NCI-H748 (cell line): ENCODE measurements around the gene NGEF.
"Not testable (repeated sequence)": the region's sequence is repeated elsewhere in the genome, so short reads cannot be mapped to it uniquely, and the experiment has no call there.

Experiments used
- DNase-seq: peaks from one replicate; lab custom pipeline; 2025; ENCODE audit not compliant: unreplicated experiment; lab: John Stamatoyannopoulos, UW

NGEF gene

GRCh38 chr2:233023761-233024410 is 10.8 kb upstream of the NGEF start:
- no peak for DNase-seq

- no peak for DNase-seq
Observed at GRCh38 chr2:233023007-233023760, 10.1 kb upstream of the NGEF start.

DNA sequence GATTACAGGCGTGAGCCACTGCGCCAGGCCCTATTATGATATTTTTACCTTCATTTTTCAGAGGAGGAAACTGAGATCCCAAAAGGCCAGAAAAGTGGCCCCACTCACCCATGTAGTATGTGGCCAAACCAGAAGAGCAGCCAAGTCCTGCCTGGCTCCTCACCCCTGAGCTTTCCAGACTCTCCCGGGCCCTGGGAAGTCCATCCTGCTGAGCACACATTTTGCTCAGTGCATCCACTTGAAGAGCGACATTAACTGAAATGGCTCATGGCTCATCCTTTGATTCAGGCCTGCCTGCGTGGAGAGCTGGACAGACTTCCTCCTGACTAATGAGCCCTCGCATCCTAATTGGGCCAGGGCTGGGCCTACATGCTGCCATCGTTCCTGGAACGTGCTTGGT is 9.5 kb upstream of the NGEF start:
- no peak for DNase-seq

- DNase-seq = no peak
Observed at GRCh38 chr2:233021771-233022170, 8.7 kb upstream of the NGEF start.

DNA sequence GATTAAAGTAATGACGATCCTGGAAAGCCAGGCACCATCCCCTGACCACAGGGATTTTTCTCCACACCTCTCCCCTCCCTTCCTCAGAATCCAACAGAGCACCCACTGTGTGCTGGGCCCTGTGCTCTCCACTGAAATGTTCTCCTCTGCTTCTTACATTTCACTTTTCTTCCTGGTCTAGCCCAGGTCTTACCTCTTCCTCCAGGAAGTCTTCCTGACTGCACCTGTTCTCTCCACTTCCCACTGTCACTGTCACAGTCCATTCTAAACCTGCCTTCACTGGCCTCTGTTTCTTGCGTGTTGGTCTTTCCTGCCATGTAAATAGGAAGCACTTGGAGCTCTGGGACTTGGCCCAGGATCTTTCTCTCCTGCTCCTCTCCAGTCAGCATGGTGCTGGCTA is 7.4 kb upstream of the NGEF start:
- DNase-seq = no peak

GRCh38 chr2:233019610-233020009 is 6.6 kb upstream of the NGEF start:
- not testable (repeated sequence) for DNase-seq

DNA sequence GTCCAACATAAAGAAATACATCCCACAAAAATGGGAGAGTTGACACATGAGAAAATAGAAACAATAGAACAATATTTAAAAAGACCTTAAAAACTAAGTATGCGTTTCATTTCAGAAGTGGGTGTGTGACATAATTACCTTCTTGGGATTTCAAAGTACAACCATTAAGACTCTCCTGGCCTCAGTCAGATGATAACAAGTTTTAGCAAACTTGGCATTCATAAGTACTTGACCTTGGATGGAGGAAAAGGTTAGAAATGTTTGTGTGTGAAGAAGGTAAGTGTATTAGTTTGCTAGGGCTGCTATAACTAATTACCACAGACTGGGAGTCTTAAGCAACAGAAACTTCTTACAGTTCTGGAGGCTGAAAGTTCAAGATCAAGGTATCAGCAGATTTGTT is 4.9 kb upstream of the NGEF start:
- no peak for DNase-seq

DNA sequence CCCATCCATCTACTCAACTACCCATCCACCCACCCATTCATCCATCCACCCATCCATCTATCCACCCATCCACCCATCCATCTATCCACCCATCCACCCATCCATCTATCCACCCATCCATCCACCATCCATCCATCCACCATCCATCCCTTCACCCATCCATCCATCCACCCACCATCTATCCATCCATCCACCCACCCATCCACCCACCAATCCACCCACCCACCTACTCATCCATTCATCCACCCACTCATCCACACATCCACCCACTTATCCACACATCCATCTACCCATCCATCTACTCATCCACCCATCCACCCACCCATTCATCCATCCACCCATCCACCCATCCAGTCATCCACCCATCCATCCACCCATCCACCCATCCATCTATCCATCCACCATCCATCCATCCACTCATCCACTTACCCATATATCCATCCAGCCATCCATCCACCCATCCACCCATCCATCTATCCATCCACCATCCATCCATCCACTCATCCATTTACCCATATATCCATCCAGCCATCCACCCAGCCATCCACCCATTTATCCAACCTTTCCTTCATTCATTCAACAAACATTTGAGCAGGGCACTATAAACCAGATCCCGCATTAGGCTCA is 2.1 kb upstream of the NGEF start:
- DNase-seq = no peak

GRCh38 chr2:233013650-233014049 is 594 bp upstream of the NGEF start:
- DNase-seq = no peak

DNA sequence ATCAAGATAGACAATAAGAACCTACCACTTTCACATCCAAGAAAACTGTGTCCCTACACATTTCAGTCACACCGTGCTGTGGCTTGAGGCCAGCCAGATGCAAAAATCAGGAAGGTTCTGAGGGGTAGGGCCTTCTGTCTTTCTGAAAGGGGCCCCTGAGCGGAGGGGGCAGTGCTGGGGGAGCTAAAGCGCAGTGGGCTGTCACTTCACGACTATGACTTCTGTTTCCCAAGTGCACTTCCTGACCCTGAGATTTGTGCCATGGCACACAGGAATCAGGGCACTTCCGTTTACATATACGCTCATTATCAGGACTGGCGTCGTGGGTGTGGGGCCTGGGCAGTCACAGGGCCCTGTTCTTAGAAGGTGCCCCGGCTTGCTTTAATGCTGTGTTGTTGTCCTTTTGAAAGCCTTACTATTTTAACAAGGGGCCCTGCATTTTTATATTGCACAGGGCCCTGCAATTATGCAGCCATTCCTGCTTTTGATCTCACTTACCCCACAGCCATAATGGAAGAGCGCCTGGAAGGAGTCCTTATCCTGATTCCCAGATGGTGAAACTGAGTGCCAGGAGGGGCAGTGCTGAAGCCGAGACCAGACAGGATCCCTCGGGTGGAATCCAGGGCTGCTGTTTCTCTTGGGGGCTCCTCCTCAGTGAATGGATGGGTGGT is 620 bp downstream of the NGEF start:
- DNase-seq = no peak

- DNase-seq = no peak
Observed at GRCh38 chr2:233011702-233012131, 1.3 kb downstream of the NGEF start.

GRCh38 chr2:233011268-233011650 is 1.8 kb downstream of the NGEF start:
- no peak for DNase-seq

GRCh38 chr2:233010569-233011267 is 2.3 kb downstream of the NGEF start:
- no peak for DNase-seq

- no peak for DNase-seq
Observed at GRCh38 chr2:233009661-233010060, 3.4 kb downstream of the NGEF start.

DNA sequence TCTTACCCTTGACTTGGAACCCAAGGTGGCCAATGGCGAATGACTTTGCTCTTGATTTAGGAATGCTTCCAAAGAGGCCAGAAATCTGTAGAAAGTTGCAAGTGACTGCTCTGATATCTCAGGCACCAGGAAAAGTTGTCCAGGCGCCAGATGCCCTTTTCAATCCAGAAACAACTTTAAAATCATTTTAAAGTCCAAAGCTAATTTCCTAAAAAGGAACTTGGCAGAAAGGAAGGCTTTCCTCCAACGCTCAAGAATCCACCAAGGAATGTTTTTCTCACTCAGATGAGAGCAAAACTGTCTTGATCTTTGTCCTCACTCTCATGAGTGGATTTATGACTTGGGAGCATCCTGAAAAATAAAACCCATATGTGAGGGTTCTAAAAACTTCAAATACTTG is 5.3 kb downstream of the NGEF start:
- no peak for DNase-seq

DNA sequence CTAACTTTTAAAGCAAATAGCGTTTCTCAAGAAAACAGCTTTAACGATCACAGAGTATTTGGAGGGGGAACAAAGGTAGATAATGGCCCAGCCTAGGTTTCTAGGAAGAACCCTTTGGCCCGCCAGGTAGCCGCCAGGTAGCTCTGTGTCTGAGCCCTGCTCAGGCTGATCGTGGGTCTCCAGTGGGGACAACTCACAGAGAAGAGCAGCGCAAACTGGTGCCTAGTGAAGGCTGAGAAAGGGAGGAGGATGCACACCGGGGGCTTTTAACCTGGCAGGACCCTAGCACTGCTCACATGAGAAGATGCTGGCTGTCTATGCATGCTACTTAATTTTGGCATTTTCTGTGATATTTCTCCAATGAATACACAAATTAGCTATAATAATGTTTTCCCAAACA is 5.8 kb downstream of the NGEF start:
- DNase-seq = no peak

- DNase-seq = no peak
Observed at GRCh38 chr2:233006648-233007047, 6.4 kb downstream of the NGEF start.

DNA sequence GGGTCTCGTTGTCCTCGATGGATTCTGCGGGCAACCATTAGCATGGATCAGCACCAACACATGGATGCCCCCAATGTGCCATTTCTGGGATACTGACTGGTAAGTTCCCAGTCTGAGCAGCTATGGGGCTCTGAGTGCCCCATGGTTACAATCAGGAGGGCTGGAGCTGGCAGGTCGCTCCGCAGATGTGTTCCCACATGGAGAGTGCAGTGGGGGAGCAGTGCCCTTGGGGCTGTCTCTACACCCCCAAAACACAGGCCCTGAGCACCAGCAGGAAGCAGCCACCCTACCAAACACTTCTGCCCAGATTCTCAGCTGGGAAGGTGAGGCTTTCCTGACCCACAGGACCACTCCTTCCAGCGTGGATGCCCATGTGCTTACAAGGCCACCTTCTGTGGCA is 8.0 kb downstream of the NGEF start:
- DNase-seq = no peak

DNA sequence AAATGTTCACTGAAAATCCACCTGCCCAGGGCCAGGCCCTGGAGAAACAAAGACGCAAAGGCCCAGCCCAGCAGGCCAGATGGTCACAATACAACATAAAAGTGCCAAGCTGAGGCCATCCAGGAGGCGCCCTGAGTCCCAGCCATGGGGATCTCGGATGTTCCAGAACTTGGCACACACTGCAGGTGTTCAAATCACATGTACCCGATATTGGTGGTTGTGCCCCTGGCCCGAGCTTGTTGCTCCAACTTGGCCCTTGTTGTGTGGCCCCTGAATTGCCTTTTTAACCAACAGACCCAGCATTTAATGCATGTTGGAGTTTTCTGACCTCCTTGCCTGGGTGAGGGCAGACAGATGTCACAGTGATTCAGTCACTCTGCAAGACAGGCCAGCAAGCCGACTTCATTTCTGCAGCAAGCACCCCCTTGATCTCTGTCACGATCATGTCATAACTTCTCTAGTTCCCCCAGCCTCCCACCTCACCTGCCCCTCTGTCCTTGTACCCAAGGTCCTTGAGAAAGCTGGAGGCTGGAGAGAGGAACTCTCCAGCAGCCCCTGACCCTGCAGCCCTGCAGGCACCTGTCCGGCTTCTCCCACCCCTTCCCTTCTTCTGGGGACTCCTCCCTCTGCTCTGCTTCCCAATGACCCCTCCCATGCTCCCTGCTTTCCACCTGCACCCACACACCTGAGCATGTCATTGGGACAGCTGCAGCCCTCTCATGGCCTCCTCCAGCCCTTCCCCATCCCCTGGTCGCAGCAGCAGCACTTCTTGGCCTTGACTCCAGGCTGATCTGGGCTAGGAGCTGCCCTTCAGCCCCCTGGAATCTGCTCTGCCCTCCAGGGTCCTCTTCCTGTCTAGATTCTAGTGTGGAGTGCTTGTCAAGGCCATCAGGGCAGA is 9.1 kb downstream of the NGEF start:
- DNase-seq = no peak
